Measurements from ENCODE around the gene SNAI3.

SNAI3 gene

GRCh38 chr16:88706229-88706964 lies 20.1 kb upstream of the SNAI3 start, which contains the start of the genes CTU2 and RNF166:
TSS of gene CTU2 (plus strand) at chr16:88706503. CDS start at chr16:88706531, 28 bp downstream.
TSS of gene RNF166 (minus strand) at chr16:88706408. CDS start at chr16:88706325, 83 bp downstream.
- in situ Hi-C loops (cut with MboI; ENCODE audit: low sequenced_read_pairs), result no loop called here

GRCh38 chr16:88705801-88706228 lies 19.5 kb upstream of the SNAI3 start:
- in situ Hi-C loops (cut with MboI; ENCODE audit: low sequenced_read_pairs), result no loop called here

DNA sequence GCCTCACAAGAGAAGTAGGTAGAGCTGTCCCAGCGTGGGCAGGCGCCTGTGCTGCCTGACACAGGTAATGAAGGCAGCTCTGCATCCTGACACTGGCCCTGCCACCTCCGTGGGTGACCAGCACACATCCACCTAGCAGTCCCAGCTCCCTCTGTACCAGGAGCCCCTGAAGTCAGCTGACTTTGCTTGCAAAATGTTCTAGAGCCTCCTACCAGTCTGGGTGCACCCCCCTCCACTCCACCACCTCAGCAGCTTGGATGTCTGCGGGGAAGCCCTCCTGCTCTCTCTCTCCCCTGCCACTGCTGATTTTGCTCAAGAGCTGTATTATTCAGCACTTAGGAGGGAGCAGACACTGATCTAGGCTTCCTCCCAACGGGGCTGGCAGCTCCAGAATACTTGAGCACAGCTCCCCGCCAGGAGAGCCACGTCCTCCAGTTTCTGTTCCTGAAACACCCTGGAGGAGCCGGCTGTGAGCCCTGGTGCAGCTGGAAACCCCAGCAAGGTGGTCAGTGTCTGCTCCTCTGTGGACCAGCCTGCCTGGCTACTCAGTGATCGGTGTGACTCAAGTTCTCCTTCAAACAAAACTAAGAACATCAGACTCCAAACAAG lies 18.9 kb upstream of the SNAI3 start:
- in situ Hi-C loops (cut with MboI; ENCODE audit: low sequenced_read_pairs), result no loop called here

GRCh38 chr16:88703486-88704309 lies 17.4 kb upstream of the SNAI3 start:
- in situ Hi-C loops (cut with MboI; ENCODE audit: low sequenced_read_pairs), result no loop called here

- in situ Hi-C loops (cut with MboI; ENCODE audit: low sequenced_read_pairs), result no loop called here
These were observed 16.3 kb upstream of the SNAI3 start for GRCh38 chr16:88702371-88703210.

- in situ Hi-C loops (cut with MboI; ENCODE audit: low sequenced_read_pairs), result no loop called here
These were observed 15.5 kb upstream of the SNAI3 start for GRCh38 chr16:88701581-88702370.

- in situ Hi-C loops (cut with MboI; ENCODE audit: low sequenced_read_pairs), result no loop called here
These were observed 14.6 kb upstream of the SNAI3 start for GRCh38 chr16:88700636-88701482.

- in situ Hi-C loops (cut with MboI; ENCODE audit: low sequenced_read_pairs), result no loop called here
These were observed 14.0 kb upstream of the SNAI3 start for GRCh38 chr16:88700322-88700635.

DNA sequence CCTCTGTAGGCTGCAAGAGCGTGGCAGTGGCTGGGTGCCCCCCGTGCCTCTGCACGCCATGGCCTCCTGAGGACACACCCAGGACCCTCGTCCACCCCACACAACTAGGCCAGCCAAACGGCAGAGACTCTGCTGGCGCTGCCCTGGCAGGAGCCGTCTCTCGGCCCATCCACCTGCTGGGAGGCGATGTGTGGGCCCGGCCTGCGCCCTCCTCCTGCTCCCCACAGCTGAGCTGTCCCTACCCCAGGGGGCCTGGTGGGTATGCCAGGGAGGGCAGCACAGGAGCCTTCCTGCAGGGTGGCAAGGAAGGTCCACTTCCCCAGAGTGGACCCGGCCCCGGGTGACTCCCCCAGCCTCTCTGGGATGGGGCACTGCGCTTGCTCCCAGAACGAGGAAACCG lies 12.9 kb upstream of the SNAI3 start:
- in situ Hi-C loops (cut with MboI; ENCODE audit: low sequenced_read_pairs), result no loop called here

DNA sequence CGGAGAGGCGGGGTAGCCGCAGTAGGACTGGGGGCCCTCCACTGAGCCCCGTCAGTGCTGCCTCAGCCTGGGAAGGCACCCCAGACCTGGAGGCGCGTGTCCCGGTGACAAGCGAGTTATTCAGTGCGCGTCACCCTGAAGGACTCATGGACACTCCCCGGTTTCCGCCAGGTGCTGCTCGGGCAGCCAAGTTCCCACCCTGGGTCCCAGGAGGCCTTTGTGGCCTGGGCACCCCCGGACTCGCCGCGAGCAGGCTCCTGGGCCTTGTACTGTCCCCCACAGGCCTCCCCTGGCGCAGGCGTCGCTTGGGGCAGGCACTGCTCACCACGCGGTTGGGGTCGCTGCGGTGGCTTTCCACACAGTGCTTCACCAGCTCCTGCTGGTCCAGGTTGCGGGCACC lies 12.3 kb upstream of the SNAI3 start:
- in situ Hi-C loops (cut with MboI; ENCODE audit: low sequenced_read_pairs), result no loop called here

- in situ Hi-C loops (cut with MboI; ENCODE audit: low sequenced_read_pairs), result no loop called here
These were observed 11.7 kb upstream of the SNAI3 start for GRCh38 chr16:88697831-88698615.

- in situ Hi-C loops (cut with MboI; ENCODE audit: low sequenced_read_pairs), result no loop called here
These were observed 11.0 kb upstream of the SNAI3 start for GRCh38 chr16:88697116-88697830.

DNA sequence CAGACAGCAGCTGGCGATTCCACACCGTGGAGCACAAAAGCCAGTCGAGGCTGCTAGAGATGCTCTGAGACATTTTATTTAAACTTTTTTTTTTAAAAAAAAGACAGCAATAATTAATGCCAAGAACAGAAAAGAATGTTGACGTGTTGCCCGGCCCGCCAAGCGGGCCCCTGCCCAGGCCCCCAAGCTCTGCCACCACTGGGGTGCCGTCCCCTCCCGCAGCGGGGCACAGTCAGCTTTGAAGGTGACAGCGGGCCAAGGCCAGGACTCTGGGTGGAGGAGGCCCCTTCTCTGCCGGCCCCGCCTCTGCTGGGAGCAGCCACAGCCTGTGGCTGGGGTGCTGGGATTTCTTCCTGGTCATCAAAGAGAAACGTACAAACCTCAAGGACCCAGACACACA lies 10.1 kb upstream of the SNAI3 start:
- in situ Hi-C loops (cut with MboI; ENCODE audit: low sequenced_read_pairs), result no loop called here

GRCh38 chr16:88695753-88696152 lies 9.4 kb upstream of the SNAI3 start:
- in situ Hi-C loops (cut with MboI; ENCODE audit: low sequenced_read_pairs), result no loop called here

DNA sequence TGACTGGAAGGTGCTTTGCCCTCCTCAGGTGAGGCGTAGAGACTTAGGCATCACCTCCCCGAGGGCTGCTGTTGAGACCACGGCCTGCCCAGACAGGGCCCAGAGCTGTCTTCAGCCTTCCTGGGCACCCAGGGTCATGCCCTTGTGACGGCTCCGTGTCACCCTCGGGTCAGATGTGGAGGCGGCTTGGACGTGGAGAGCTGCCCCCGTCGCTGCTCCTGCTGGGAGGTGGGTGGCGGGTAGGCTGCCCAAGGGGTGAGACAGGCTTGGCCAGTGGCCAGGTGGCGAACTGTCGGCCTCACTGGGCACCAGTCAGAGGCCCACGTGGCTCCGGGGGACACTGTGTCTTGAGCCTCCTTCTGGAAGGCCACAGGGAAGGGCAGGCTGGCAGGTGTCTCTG lies 8.9 kb upstream of the SNAI3 start:
- in situ Hi-C loops (cut with MboI; ENCODE audit: low sequenced_read_pairs), result no loop called here

DNA sequence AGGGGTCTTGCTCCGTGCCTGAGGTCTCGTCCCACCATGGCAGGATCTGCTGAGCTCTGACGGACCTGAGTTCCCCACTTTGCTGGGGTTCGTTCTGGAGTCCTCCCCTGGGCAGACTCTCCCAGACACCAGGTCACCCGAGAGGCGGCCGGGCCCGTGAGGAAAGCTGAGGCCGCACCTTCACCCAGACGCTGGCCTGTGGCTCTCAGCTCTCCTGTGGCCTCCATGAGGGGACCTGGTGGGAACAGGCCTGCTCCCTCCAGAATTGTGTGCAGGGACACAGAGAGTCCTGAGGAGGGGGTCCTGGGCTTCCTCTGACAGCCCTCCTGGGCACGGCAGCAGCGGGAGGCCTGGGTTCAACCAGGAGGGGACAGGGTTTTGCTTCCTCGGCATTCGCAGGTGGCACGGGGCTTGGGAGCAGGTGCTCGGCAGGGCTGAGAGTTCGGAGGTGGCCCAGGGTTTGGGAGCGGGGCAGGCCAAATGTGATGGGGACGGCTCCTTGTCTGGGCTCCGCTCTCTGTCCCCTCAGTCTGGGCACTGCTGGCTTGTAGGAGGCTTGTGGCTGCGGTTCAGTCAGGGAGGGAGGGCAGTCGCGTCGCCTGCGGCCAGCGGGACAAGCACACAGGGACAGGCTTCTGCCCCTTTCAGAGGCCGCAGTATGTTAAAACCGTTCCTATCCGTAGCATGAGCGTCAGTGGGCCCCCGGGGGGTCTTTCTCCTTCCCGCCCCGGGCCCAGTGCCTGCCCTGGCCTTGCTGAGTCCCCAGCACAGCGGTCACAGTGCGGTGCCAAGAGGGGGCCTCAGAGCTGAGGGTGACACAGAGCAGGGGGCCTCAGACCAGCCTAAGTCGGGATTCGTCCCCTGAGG lies 8.1 kb upstream of the SNAI3 start:
- in situ Hi-C loops (cut with MboI; ENCODE audit: low sequenced_read_pairs), result no loop called here
